Body of pancreas (tissue), 4 donors: ENCODE measurements around the gene CCNI2.

ENCODE experiments used
- CTCF ChIP-seq, 7 experiments: fragments of 450-650 bp in 4 of 7; fragments of 200-600 bp in 3 of 7; sonication (generic) in 3 of 7; IDR thresholded peaks; one replicate each; pipeline ENCODE4 v1.5.1; 2016 to 2019; ENCODE audit warnings: antibody characterized with exemption in 7 of 7
- POLR2A ChIP-seq, 3 donors: fragments of 450-650 bp; IDR thresholded peaks; one replicate each; pipeline ENCODE4 v1.6.1; 2016; ENCODE audit warnings: antibody characterized with exemption in 3 of 3, mild to moderate bottlenecking in 2 of 3

DNA sequence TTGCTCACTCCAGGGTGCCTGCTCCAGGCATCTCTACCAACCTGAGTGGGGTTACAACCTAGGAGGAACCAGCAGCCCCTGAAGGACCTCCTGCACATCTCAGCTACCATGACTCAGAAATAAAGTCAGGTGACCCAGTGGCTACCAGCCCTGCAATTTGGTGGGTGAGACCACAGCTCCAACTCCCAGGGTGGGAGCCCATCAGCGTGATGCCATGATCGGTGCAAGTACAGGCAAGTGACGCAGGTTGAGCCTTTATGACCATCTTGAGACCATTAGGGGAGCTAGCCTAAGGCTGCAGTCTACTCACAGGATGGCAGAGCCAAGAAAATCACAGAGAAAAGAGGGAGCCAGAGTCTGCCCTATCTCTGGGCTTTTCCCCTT lies 21.3 kb downstream of the CCNI2 start:
- TF ChIP-seq POLR2A (IDR thresholded peaks at IDR 0.05) (no peak), CTCF (IDR thresholded peaks at IDR 0.05) (no peak)
